ENCODE measurements around the gene CDH13.

CDH13 gene

DNA sequence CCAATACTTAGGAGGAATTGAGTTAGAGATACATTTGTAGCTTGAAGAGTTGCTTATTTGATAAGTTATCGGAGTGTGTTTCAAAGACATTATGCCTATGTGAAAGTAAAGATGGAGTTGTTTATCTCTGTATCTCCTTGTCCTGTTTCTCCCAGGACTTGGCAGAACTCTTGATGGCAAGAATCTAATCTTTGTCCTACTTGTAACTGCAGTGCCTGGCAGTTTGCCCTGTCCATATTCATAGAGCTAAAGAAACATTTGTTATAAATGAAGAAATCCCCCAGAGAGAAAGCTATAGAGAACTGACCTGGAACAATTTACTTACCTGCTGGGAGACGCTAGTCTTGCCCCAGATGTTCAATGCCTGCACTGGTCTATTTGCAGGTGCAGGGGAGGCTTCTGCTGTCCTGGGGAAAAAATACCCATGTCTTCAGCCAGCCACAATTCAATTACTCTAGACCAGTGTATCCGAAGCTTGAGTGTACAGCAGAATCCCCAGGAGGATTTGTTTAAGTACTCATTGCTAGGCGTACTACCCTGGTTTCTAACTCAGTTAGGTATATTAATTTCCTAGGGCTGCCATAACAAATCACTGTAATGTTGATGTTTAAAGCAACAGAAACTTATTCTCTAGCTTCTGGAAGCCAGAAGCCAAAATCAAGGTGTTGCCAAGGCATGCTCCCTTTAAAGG lies 771.0 kb downstream of the CDH13 start:
- DNase-seq = no peak

- DNase-seq = no peak
Observed at GRCh38 chr16:83400234-83400633, 773.5 kb downstream of the CDH13 start.

DNA sequence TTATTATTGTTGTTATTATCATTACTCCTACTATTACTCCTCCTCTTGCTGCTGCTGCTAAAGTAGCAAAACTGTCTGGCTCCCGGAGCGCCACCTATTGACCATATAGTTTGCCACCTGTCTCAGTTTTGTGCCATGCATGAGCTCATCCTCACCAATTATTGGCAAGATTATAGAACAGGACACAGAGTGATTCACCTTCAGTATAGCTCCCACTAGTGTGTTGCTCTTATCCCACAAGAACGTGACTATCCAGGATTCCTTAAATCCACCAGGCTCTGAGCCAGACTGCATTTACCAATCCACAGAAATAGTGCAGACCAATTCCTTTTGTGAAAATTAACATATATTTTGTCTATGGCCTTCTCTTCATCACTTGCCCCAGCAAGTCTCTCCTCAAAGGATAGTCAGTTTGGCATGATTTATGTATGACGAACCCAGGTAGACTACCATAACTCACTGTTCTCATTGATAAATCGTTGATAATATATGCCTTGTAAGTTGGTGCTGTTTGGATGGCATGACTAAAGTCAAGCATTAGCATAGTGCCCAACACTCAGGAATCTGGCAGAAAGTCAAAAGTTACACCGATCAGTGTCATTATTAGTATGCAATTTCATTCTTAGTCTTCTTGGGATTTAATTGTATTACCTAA lies 775.5 kb downstream of the CDH13 start:
- DNase-seq = no peak

DNA sequence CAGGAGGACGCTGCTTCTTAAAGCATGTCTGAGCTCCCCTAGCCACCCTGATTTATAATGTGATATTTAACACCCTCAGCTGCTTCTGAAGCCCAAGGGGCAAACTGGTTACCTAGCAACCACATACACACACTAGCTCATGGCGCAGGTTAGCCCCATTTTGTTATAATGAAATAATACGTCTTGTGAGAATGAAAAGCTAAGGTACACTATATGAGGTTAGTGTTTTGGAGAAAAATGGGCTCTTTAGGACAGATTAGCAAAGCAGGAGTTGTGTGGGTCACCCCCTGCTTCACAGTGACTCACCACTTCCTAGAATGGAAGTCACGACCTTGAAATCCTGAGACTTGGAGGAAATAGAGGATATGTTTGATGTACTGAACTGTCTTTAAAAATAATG lies 776.2 kb downstream of the CDH13 start:
- no peak for DNase-seq

DNA sequence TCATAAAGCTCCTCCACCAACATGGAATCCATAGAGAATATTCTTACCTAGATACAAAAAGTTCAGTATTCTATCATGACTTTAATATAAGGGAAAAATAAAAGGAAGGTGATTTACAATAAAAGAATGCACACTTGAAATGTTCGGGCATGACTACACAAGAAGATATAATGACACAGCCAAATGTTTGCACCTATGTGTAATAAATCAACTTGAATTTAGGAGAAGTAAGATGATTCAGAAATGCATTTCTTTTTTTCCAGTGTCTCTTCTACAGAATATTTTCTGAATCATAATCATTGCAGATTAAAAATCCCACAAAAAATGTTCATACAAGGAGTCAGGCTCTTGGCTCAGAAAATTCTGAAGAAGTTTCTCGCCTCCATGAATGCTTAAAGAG lies 777.0 kb downstream of the CDH13 start:
- no peak for DNase-seq

DNA sequence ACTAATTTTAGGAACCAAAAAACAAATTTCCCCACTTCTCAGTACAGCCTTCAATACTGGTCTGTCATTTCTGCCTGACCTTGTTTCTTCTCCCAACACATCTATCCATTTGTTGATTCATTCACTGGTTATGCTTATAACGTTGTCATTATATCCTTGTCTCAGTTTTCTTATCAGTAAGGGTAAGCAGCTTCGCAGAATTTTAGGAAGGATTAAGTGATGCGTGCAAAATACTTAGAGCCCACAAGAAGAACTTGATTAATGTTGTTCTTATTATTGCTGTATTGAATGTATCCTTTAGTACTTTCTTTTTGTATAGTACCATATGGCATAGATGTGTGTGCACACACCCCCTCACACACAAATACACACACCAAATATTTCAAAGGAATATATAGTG lies 777.5 kb downstream of the CDH13 start:
- DNase-seq = no peak

DNA sequence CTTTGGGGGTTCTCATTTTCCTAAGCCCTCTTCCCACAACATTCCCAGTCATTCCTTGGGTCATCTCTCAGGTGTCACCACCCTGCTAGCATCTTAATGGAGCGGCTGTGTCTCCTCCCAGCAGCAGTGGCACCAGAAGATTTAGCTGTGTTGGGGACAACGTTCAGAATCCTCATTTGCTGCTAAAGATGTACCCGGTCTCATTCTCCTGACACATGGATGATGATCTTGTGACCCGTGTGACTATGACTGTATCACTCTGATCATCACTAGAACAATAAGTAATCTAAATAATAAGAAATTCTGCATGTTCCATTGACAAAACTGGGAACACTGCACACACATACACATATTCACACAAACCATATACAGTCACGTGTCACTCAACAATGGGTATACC lies 781.2 kb downstream of the CDH13 start:
- no peak for DNase-seq

DNA sequence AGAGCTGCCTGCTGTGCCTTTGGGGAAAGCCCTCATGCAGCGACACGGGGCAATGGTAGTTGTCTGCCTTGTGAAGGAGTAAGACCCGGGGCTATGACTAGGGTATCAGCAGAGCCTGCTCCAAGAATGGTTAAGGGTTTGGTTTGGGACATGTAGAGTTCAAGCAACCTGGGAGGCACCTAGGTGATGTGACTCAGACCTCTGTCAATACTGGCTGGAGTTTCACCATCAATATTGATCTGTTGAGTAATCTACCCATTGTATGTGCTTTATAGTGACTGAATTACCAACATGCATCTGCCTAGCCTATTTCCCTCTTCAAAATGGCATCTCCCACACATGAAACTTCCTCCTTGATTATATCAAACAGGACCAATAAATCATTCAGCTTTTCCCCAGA lies 782.6 kb downstream of the CDH13 start:
- no peak for DNase-seq

GRCh38 chr16:83418565-83418964 lies 791.8 kb downstream of the CDH13 start:
- DNase-seq = no peak

- no peak for DNase-seq
Observed at GRCh38 chr16:83420206-83420760, 793.5 kb downstream of the CDH13 start.

DNA sequence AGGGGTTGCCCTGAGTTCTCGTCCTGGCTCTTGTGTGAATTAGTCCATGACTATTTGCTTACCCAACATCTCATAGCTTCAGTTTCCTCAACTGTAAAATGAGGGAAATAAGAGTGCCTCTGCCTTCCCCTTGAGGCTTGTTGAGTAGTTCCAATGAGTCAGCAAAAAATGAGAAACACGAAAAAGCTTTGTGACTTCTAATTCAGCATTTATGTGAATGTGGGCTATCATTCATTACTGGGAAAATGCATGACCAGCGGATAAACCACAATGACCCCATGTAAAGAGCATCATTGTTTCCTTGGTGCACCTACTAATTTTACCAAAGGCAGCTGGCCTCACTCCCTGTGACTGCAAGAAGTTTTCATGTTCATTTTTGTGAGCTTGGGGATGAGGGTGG lies 806.4 kb downstream of the CDH13 start:
- no peak for DNase-seq

DNA sequence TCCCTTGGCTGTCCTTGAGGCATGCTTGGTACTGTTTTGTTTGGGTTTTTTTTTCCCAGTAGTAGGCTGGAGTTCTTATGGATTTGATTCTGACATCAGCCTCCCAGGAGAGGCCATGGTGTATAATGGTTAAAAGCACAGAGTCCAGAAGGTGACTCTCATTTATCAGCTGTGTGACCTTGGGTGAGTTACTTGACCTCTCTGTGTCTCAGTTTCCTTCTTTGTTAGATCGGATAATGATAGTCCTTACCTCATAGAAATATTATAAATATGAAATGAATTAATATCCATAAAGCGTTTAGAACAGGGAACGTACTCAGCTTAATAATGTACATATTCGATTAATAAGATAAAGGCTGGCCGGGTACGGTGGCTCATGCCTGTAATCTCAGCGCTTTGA lies 810.3 kb downstream of the CDH13 start:
- no peak for DNase-seq

DNA sequence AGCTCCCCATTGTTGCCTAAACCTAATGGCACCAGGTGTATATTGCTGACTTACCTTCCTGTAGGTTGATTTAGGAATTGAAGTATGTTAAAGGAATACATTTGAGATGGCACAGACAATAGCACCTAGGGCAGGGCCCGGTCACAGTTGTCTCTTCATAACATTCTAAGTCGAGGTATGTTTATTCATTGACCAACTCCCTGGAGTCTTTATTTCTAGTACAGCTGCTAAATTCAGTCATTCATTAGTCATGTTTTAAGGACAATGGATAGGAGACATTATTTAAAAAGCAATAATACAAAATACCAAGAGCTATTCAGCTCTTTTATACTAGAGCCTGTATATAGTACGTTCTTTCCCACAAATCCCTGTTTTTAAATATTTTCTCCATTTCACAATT lies 811.6 kb downstream of the CDH13 start:
- DNase-seq = no peak

- DNase-seq = no peak
Observed at GRCh38 chr16:83439412-83439811, 812.6 kb downstream of the CDH13 start.

DNA sequence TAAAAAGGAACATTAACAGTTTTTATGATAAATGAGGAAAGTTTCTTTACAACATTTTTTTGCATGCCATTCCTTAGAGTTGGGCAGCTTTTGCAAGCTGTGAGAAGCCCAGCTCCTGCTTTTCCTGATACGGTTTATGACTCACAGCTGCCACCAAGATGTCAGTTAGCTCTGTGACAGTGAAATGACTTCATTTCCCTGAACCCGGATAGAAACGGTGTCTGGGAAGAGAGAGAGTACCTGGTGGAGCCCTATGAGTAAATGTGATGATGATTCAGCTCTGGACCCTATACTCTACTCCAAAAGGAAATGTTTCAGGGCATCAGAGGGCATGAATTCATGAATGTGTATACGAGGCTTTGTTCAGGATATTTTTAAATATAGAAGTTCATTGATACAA lies 814.7 kb downstream of the CDH13 start:
- DNase-seq = no peak

GRCh38 chr16:83443972-83444371 lies 817.2 kb downstream of the CDH13 start:
- no peak for DNase-seq

- no peak for DNase-seq
Observed at GRCh38 chr16:83447560-83447959, 820.8 kb downstream of the CDH13 start.

GRCh38 chr16:83449861-83450260 lies 823.1 kb downstream of the CDH13 start:
- no peak for DNase-seq

- DNase-seq = no peak
Observed at GRCh38 chr16:83453977-83454376, 827.2 kb downstream of the CDH13 start.

- no peak for DNase-seq
Observed at GRCh38 chr16:83455716-83456115, 828.9 kb downstream of the CDH13 start.

GRCh38 chr16:83456934-83457333 lies 830.2 kb downstream of the CDH13 start:
- no peak for DNase-seq

- DNase-seq = no peak
Observed at GRCh38 chr16:83458612-83459011, 831.8 kb downstream of the CDH13 start.

- no peak for DNase-seq
Observed at GRCh38 chr16:83464991-83465390, 838.2 kb downstream of the CDH13 start.

- DNase-seq = no peak
Observed at GRCh38 chr16:83470416-83470815, 843.6 kb downstream of the CDH13 start.
